ENCODE data around the gene RABGAP1L.
A peak's percentile ranks its signal among the peaks of the same experiment; 100 is the strongest.

The RABGAP1L gene

GRCh38 chr1:174958396-174958795 is 799.1 kb downstream of the RABGAP1L start:
- H3K27me3 ChIP-seq (ENCODE audit: control insufficient read depth, insufficient read depth, low read length): no peaks in the 10 kb centered on the region
- H3K9me3 ChIP-seq (ENCODE audit: control insufficient read depth, low read length): no peaks in the 10 kb centered on the region
- TF ChIP-seq CTCF (IDR thresholded peaks at IDR 0.05): no peak
- H3K27ac ChIP-seq: no peak overlapping the region
- no peaks in the 10 kb centered on the region for H3K36me3 ChIP-seq (ENCODE audit: control insufficient read depth, insufficient read depth, low read length)
- peaks cover 10% of the 10 kb centered on the region for H3K4me1 ChIP-seq
- H3K4me2 ChIP-seq (ENCODE audit: low read length): no peak overlapping the region
- no peak overlapping the region for H2AFZ ChIP-seq
- no peak overlapping the region for H3K9ac ChIP-seq
- no peaks in the 10 kb centered on the region for H3K79me2 ChIP-seq
- H3K4me3 ChIP-seq (ENCODE audit: low read depth, low read length): no peak overlapping the region

GRCh38 chr1:174960362-174960761 is 801.0 kb downstream of the RABGAP1L start:
- Histone ChIP-seq H2AFZ (no peak overlapping the region), H3K9ac (no peak overlapping the region), H3K27me3 (ENCODE audit: control insufficient read depth, insufficient read depth, low read length) (no peaks in the 10 kb centered on the region), H3K9me3 (ENCODE audit: control insufficient read depth, low read length) (no peaks in the 10 kb centered on the region), H3K27ac (no peak overlapping the region), H3K79me2 (no peaks in the 10 kb centered on the region), H3K36me3 (ENCODE audit: control insufficient read depth, insufficient read depth, low read length) (no peaks in the 10 kb centered on the region), H3K4me2 (ENCODE audit: low read length) (no peak overlapping the region), H3K4me1 (peaks cover 10% of the 10 kb centered on the region), H3K4me3 (ENCODE audit: low read depth, low read length) (no peak overlapping the region)
- no peak for TF ChIP-seq CTCF (IDR thresholded peaks at IDR 0.05)

- Histone ChIP-seq H2AFZ (peak overlapping the region; percentile 31), H3K27me3 (ENCODE audit: control insufficient read depth, insufficient read depth, low read length) (no peaks in the 10 kb centered on the region), H3K4me3 (ENCODE audit: low read depth, low read length) (no peak overlapping the region), H3K4me2 (ENCODE audit: low read length) (no peak overlapping the region), H3K36me3 (ENCODE audit: control insufficient read depth, insufficient read depth, low read length) (no peaks in the 10 kb centered on the region), H3K27ac (peak overlapping the region; percentile 76), H3K9me3 (ENCODE audit: control insufficient read depth, low read length) (no peaks in the 10 kb centered on the region), H3K4me1 (peaks cover 19% of the 10 kb centered on the region), H3K9ac (no peak overlapping the region), H3K79me2 (no peaks in the 10 kb centered on the region)
- TF ChIP-seq CTCF (IDR thresholded peaks at IDR 0.05): no peak
These were observed 804.3 kb downstream of the RABGAP1L start for GRCh38 chr1:174963529-174964125.

- Histone ChIP-seq H3K4me3 (ENCODE audit: low read depth, low read length) (no peak overlapping the region), H3K9me3 (ENCODE audit: control insufficient read depth, low read length) (no peaks in the 10 kb centered on the region), H3K27me3 (ENCODE audit: control insufficient read depth, insufficient read depth, low read length) (no peaks in the 10 kb centered on the region), H3K79me2 (no peaks in the 10 kb centered on the region), H3K4me2 (ENCODE audit: low read length) (no peak overlapping the region), H3K36me3 (ENCODE audit: control insufficient read depth, insufficient read depth, low read length) (no peaks in the 10 kb centered on the region), H3K9ac (no peak overlapping the region), H3K27ac (peak overlapping the region; percentile 76), H3K4me1 (peaks cover 19% of the 10 kb centered on the region), H2AFZ (peak overlapping the region; percentile 31)
- TF ChIP-seq CTCF (IDR thresholded peaks at IDR 0.05): no peak
These were observed 805.1 kb downstream of the RABGAP1L start for GRCh38 chr1:174964261-174964971.

GRCh38 chr1:174964972-174965361 is 805.6 kb downstream of the RABGAP1L start:
- Histone ChIP-seq H2AFZ (peak overlapping the region; percentile 76), H3K27ac (peak overlapping the region; percentile 76), H3K79me2 (no peaks in the 10 kb centered on the region), H3K4me3 (ENCODE audit: low read depth, low read length) (no peak overlapping the region), H3K4me1 (peaks cover 19% of the 10 kb centered on the region), H3K9me3 (ENCODE audit: control insufficient read depth, low read length) (no peaks in the 10 kb centered on the region), H3K4me2 (ENCODE audit: low read length) (no peak overlapping the region), H3K36me3 (ENCODE audit: control insufficient read depth, insufficient read depth, low read length) (no peaks in the 10 kb centered on the region), H3K9ac (no peak overlapping the region), H3K27me3 (ENCODE audit: control insufficient read depth, insufficient read depth, low read length) (no peaks in the 10 kb centered on the region)
- no peak for TF ChIP-seq CTCF (IDR thresholded peaks at IDR 0.05)
